ENCODE results near the gene OR5D16. TPM values are rescaled to one million over a fixed set of nuclear protein-coding genes. Genes with fewer than 3 reads are reported as not detected.

The OR5D16 gene
- total RNA-seq, 2 experiments from 2014 or later = not detected

- Histone ChIP-seq H3K4me3 (ENCODE audit: low read depth, low read length, poor library complexity, severe bottlenecking) (no peak within 1 kb of the TSS), H3K4me2 (ENCODE audit: low read length) (no peak within 1 kb of the TSS), H4K20me1 (ENCODE audit: insufficient read depth, low read length) (no peaks in the 10 kb centered on the region), H2AFZ (ENCODE audit: low read length) (no peak within 1 kb of the TSS), H3K4me1 (ENCODE audit: insufficient read depth, low read length, poor library complexity, severe bottlenecking) (no peaks in the 10 kb centered on the region), H3K9me3 (ENCODE audit: low read length) (no peaks in the 10 kb centered on the region), H3K79me2 (ENCODE audit: insufficient read depth, low read depth, low read length) (no peaks in the 10 kb centered on the region), H3K27ac (ENCODE audit: low read depth, low read length, poor library complexity, severe bottlenecking) (no peak within 1 kb of the TSS), H3K36me3 (ENCODE audit: insufficient read depth, low read length) (no peaks in the 10 kb centered on the region), H3K9me2 (ENCODE audit: insufficient read depth, low read length) (no peaks in the 10 kb centered on the region)
- TF ChIP-seq CTCF (conservative IDR thresholded peaks at IDR 0.05; ENCODE audit: low read length) = no peak
- no peak for TF ChIP-seq EZH2phosphoT487 (IDR thresholded peaks at IDR 0.05; ENCODE audit: borderline replicate concordance, low read depth, low read length)
- intact Hi-C loops (cut with micrococcal nuclease; ENCODE audit: unreplicated experiment) = no loop called here
- ChIA-PET POLR2A (no interaction called here), CTCF (ENCODE audit: unreplicated experiment) (no interaction called here)
- no peak for DNase-seq (ENCODE audit: low spot score)
- no TSS peak for BruUV-seq (replicated peaks)
These were observed 43.3 kb upstream of the OR5D16 start, which contains the start of gene OR5D14 for GRCh38 chr11:55795256-55795655. OR5D14 (plus strand) TSS chr11:55795556; CDS start chr11:55795556, 0 bp downstream.

GRCh38 chr11:55806248-55806647 is 32.3 kb upstream of the OR5D16 start:
- no peak overlapping the region for H3K4me2 ChIP-seq (ENCODE audit: low read length)
- no peaks in the 10 kb centered on the region for H3K9me2 ChIP-seq (ENCODE audit: insufficient read depth, low read length)
- no peaks in the 10 kb centered on the region for H3K9me3 ChIP-seq (ENCODE audit: low read length)
- DNase-seq (ENCODE audit: low spot score) = no peak
- H4K20me1 ChIP-seq (ENCODE audit: insufficient read depth, low read length) = no peaks in the 10 kb centered on the region
- POLR2A ChIA-PET = no interaction called here
- no peak for TF ChIP-seq EZH2phosphoT487 (IDR thresholded peaks at IDR 0.05; ENCODE audit: borderline replicate concordance, low read depth, low read length)
- no peaks in the 10 kb centered on the region for H3K79me2 ChIP-seq (ENCODE audit: insufficient read depth, low read depth, low read length)
- H2AFZ ChIP-seq (ENCODE audit: low read length) = no peak overlapping the region
- no TSS peak for BruUV-seq (replicated peaks)
- no peak overlapping the region for H3K27ac ChIP-seq (ENCODE audit: low read depth, low read length, poor library complexity, severe bottlenecking)
- H3K4me1 ChIP-seq (ENCODE audit: insufficient read depth, low read length, poor library complexity, severe bottlenecking) = no peaks in the 10 kb centered on the region
- CTCF ChIA-PET (ENCODE audit: unreplicated experiment) = no interaction called here
- no peak overlapping the region for H3K4me3 ChIP-seq (ENCODE audit: low read depth, low read length, poor library complexity, severe bottlenecking)
- no peaks in the 10 kb centered on the region for H3K36me3 ChIP-seq (ENCODE audit: insufficient read depth, low read length)
- intact Hi-C loops (cut with micrococcal nuclease; ENCODE audit: unreplicated experiment) = no loop called here

- Histone ChIP-seq H3K36me3 (ENCODE audit: insufficient read depth, low read length) (no peaks in the 10 kb centered on the region), H3K79me2 (ENCODE audit: insufficient read depth, low read depth, low read length) (no peaks in the 10 kb centered on the region), H4K20me1 (ENCODE audit: insufficient read depth, low read length) (no peaks in the 10 kb centered on the region), H3K4me1 (ENCODE audit: insufficient read depth, low read length, poor library complexity, severe bottlenecking) (no peaks in the 10 kb centered on the region), H3K27ac (ENCODE audit: low read depth, low read length, poor library complexity, severe bottlenecking) (no peak within 1 kb of the TSS), H3K4me3 (ENCODE audit: low read depth, low read length, poor library complexity, severe bottlenecking) (no peak within 1 kb of the TSS), H3K9me2 (ENCODE audit: insufficient read depth, low read length) (no peaks in the 10 kb centered on the region), H3K4me2 (ENCODE audit: low read length) (no peak within 1 kb of the TSS), H3K9me3 (ENCODE audit: low read length) (no peaks in the 10 kb centered on the region), H2AFZ (ENCODE audit: low read length) (no peak within 1 kb of the TSS)
- no TSS peak for BruUV-seq (replicated peaks)
- ChIA-PET POLR2A (no interaction called here), CTCF (ENCODE audit: unreplicated experiment) (no interaction called here)
- no peak for DNase-seq (ENCODE audit: low spot score)
- intact Hi-C loops (cut with micrococcal nuclease; ENCODE audit: unreplicated experiment) = no loop called here
- no peak for TF ChIP-seq CTCF (conservative IDR thresholded peaks at IDR 0.05; ENCODE audit: low read length)
These were observed 27.5 kb upstream of the OR5D16 start, which contains the start of gene OR5L1 for GRCh38 chr11:55811067-55811466. OR5L1 (plus strand) TSS chr11:55811367; CDS start chr11:55811467, 100 bp downstream.
